ENCODE measurements around the gene XPO5.
"Not testable (repeated sequence)": the region's sequence is repeated elsewhere in the genome, so short reads cannot be mapped to it uniquely, and the experiment has no call there.

Gene XPO5

DNA sequence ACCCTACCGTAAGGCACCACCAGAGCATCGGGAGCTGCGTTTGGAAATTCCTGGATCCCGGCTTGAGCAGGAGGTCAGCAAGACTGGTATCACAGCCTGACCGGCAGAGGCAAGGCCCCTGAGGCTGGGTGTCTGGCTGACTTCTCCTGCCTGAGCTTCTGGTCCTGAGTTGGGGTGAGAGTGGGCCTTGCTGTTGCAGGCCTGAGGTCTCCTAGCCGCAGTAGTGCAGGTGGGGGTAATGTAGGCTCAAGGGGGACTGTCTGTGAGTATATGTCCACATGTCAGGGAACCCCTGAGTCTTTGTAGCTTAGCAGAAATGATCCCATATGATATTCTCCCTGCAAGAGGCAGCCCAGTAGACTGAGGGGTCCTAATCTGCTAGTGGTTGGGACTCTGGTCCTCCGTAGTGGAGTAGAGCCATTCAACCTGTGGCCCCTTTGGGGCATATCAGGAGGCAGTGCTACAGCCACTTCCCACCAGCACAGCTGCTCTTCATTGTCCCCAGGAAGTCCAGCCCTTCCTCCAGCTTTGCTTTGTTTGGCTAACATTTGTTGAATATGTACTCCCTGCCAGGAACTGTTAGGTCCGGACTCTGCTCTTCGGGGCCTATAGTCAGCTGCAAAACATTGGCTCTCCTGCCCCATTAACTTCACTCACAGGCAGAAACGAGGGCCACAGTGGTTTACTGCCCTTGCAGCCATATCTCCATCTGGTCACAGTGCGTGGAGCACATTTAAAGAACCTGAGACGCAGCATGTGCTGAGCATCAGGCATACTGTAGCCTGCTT is 76.6 kb downstream of the XPO5 start:
- Histone ChIP-seq H3K27ac (ENCODE audit: low read depth in 2 of 2, low read length in 2 of 2) (no peak overlapping the region), H3K9me3 (ENCODE audit: control insufficient read depth in 2 of 2, low read length in 2 of 2) (no peaks in the 10 kb centered on the region), H3K27me3 (ENCODE audit: control insufficient read depth in 2 of 2, insufficient read depth in 2 of 2, low read length in 2 of 2) (no peaks in the 10 kb centered on the region), H3K36me3 (ENCODE audit: control insufficient read depth in 2 of 2, insufficient read depth in 2 of 2, low read length in 2 of 2) (peaks cover 42 to 51% of the 10 kb centered on the region in 2 donors), H3K9ac (ENCODE audit: low read depth in 1 of 2, low read length in 2 of 2) (no peak overlapping the region), H3K4me1 (ENCODE audit: control insufficient read depth in 2 of 2, insufficient read depth in 2 of 2, low read length in 2 of 2) (peaks cover 0 to 3% of the 10 kb centered on the region in 2 donors), H3K4me3 (ENCODE audit: low read length in 2 of 2) (no peak overlapping the region)

DNA sequence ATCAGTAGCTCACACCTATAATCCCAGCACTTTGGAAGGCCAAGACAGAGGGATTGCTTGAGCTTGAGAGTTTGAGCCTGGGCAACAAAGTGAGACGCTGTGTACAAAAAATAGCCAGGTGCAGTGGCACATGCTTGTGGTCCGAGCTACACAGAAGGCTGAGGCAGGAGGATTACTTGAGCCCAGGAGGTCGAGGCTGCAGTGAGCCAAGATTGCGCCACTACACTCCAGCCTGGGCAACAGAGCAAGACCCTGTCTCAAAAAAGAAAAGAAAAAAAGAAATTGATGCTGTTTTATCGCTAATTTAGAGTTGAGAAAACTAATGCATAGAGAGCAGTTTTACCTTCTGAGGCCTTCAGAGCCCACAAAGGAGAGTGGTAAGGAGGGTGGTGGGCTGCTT is 77.5 kb downstream of the XPO5 start:
- H3K9ac ChIP-seq (ENCODE audit: low read depth in 1 of 2, low read length in 2 of 2); H3K27me3 ChIP-seq (ENCODE audit: control insufficient read depth in 2 of 2, insufficient read depth in 2 of 2, low read length in 2 of 2); H3K4me1 ChIP-seq (ENCODE audit: control insufficient read depth in 2 of 2, insufficient read depth in 2 of 2, low read length in 2 of 2); H3K4me3 ChIP-seq (ENCODE audit: low read length in 2 of 2); H3K9me3 ChIP-seq (ENCODE audit: control insufficient read depth in 2 of 2, low read length in 2 of 2); H3K27ac ChIP-seq (ENCODE audit: low read depth in 2 of 2, low read length in 2 of 2): not testable (repeated sequence)
- peaks cover 36 to 48% of the 10 kb centered on the region in 2 donors for H3K36me3 ChIP-seq (ENCODE audit: control insufficient read depth in 2 of 2, insufficient read depth in 2 of 2, low read length in 2 of 2)

DNA sequence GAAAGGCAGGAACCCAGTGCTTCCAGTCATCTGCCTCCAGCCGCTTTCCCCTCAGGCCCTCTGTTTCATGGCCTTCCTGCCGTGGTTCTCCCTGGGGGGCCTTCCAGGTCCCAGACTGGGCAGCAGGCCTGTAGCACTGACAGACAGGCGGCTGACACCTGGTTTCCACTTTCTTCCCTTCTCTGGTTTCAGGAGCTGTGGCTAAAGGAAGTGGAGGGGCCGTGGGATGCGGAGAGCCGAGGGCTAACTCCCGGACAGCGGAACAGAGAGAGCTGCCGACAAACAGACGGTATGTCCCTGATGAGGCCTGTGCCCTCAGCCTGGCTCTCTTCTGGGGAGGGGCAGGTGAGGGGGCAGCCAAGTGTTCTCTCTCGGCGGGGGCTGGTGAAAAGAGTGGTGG is 78.1 kb downstream of the XPO5 start:
- Histone ChIP-seq H3K36me3 (ENCODE audit: control insufficient read depth in 2 of 2, insufficient read depth in 2 of 2, low read length in 2 of 2) (peaks cover 34 to 42% of the 10 kb centered on the region in 2 donors), H3K27ac (ENCODE audit: low read depth in 2 of 2, low read length in 2 of 2) (no peak overlapping the region), H3K4me3 (ENCODE audit: low read length in 2 of 2) (no peak overlapping the region), H3K9ac (ENCODE audit: low read depth in 1 of 2, low read length in 2 of 2) (no peak overlapping the region), H3K27me3 (ENCODE audit: control insufficient read depth in 2 of 2, insufficient read depth in 2 of 2, low read length in 2 of 2) (no peaks in the 10 kb centered on the region), H3K9me3 (ENCODE audit: control insufficient read depth in 2 of 2, low read length in 2 of 2) (no peaks in the 10 kb centered on the region), H3K4me1 (ENCODE audit: control insufficient read depth in 2 of 2, insufficient read depth in 2 of 2, low read length in 2 of 2) (peaks cover 0 to 3% of the 10 kb centered on the region in 2 donors)

DNA sequence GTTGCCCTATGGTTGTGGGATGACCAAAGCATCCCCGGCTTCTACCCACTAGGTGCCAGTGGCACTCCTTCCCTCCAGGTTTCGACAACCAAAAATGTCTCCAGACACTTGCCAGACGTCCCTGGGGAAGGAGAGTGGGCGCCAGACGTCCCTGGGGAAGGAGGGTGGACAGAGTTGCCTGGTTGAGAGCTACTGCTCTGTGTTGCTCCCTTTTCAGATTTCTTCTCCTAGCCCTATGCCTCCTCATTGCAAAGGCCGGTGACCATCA is 78.8 kb downstream of the XPO5 start:
- Histone ChIP-seq H3K27ac (ENCODE audit: low read depth in 2 of 2, low read length in 2 of 2) (no peak overlapping the region), H3K9ac (ENCODE audit: low read depth in 1 of 2, low read length in 2 of 2) (no peak overlapping the region), H3K27me3 (ENCODE audit: control insufficient read depth in 2 of 2, insufficient read depth in 2 of 2, low read length in 2 of 2) (no peaks in the 10 kb centered on the region), H3K9me3 (ENCODE audit: control insufficient read depth in 2 of 2, low read length in 2 of 2) (no peaks in the 10 kb centered on the region), H3K36me3 (ENCODE audit: control insufficient read depth in 2 of 2, insufficient read depth in 2 of 2, low read length in 2 of 2) (peaks cover 29 to 36% of the 10 kb centered on the region in 2 donors), H3K4me1 (ENCODE audit: control insufficient read depth in 2 of 2, insufficient read depth in 2 of 2, low read length in 2 of 2) (peaks cover 0 to 8% of the 10 kb centered on the region in 2 donors), H3K4me3 (ENCODE audit: low read length in 2 of 2) (no peak overlapping the region)

DNA sequence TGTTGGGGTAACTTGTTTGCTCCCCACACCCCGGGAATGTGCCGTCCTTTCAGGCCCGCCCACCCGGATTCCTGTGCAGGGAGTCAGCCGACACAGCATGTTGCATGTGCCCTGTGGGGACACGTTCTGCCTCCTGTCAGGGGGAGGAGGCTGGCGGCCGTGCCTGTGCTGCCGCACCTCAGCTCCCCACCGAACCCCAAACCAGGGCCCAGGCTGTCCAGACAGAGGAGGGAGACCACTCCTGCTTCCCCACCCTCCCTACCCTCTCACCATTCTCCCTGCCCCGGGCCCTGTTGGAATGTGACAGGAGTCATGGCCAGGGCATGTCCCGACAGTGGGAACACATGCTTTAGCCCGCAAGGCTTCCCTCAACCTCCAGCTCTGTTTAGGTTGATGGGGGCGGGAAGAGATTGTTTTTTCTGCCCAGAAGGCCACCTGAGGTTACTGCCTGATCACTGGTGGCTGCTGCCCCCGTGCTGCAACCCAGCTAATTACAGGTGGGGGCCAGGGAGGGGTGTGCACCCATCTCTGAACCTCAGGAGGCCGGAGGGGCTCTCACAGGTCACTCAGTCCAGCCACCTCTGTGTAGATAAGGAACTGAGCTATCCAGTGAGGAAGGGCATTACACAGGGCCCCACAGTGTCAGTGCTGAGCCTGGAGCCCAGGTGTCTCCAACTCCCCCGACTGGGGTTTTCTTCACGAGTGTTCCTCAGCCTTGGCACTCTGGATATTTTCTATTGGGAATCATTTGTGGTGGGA is 79.3 kb downstream of the XPO5 start:
- Histone ChIP-seq H3K27ac (ENCODE audit: low read depth in 2 of 2, low read length in 2 of 2) (no peak overlapping the region), H3K27me3 (ENCODE audit: control insufficient read depth in 2 of 2, insufficient read depth in 2 of 2, low read length in 2 of 2) (no peaks in the 10 kb centered on the region), H3K4me3 (ENCODE audit: low read length in 2 of 2) (no peak overlapping the region), H3K4me1 (ENCODE audit: control insufficient read depth in 2 of 2, insufficient read depth in 2 of 2, low read length in 2 of 2) (peaks cover 0 to 11% of the 10 kb centered on the region in 2 donors), H3K9me3 (ENCODE audit: control insufficient read depth in 2 of 2, low read length in 2 of 2) (no peaks in the 10 kb centered on the region), H3K36me3 (ENCODE audit: control insufficient read depth in 2 of 2, insufficient read depth in 2 of 2, low read length in 2 of 2) (peaks cover 28 to 33% of the 10 kb centered on the region in 2 donors), H3K9ac (ENCODE audit: low read depth in 1 of 2, low read length in 2 of 2) (no peak overlapping the region)

DNA sequence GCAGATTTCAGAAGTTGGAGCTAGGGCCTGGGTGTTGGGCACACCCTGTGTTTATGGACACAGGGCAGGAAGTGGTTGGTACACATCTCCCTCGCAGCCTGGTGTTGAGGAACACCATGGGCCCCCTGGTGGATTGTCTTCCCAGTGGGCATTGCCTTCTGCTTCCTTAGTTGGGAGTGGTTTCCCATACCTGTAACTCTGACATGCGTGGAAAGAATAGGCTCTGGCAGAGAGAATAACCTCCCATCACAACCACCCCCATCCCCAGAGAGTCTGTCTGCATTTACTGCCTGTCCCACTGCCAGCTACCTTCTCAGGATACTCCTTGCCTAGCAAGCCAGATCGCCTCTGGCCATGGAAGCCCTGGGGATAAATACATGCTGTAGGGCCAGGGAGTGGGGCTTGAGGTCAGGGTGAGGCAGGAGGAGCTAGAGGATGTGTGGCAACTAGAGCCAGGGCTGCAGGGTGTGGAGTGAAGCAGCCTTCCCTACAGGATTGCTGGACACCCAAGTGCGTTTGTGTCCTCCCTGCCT is 80.4 kb downstream of the XPO5 start:
- H3K9ac ChIP-seq (ENCODE audit: low read depth in 1 of 2, low read length in 2 of 2): no peak overlapping the region
- no peaks in the 10 kb centered on the region for H3K9me3 ChIP-seq (ENCODE audit: control insufficient read depth in 2 of 2, low read length in 2 of 2)
- H3K27ac ChIP-seq (ENCODE audit: low read depth in 2 of 2, low read length in 2 of 2): no peak overlapping the region
- no peak overlapping the region for H3K4me3 ChIP-seq (ENCODE audit: low read length in 2 of 2)
- peaks cover 0 to 11% of the 10 kb centered on the region in 2 donors for H3K4me1 ChIP-seq (ENCODE audit: control insufficient read depth in 2 of 2, insufficient read depth in 2 of 2, low read length in 2 of 2)
- peaks cover 18 to 24% of the 10 kb centered on the region in 2 donors for H3K36me3 ChIP-seq (ENCODE audit: control insufficient read depth in 2 of 2, insufficient read depth in 2 of 2, low read length in 2 of 2)
- H3K27me3 ChIP-seq (ENCODE audit: control insufficient read depth in 2 of 2, insufficient read depth in 2 of 2, low read length in 2 of 2): no peaks in the 10 kb centered on the region

DNA sequence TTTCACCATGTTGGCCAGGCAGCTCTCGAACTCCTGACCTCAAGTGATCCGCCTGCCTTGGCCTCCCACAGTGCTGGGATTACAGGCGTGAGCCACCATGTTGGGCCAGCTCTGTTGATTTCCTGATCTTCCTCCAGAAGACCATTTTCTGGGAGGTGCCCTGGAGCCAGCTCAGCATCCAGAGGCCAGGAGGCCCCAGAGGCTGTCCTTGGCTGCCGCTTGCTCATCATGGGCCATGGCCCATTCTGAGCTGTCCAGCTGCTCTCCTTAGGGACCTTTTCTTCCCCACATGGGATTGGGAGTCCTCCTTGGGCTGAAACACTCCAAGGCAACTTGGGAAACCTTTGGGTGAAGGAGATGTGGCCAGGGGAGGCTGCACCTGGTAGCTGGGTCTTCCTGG is 81.1 kb downstream of the XPO5 start:
- no peak overlapping the region for H3K4me3 ChIP-seq (ENCODE audit: low read length in 2 of 2)
- no peaks in the 10 kb centered on the region for H3K9me3 ChIP-seq (ENCODE audit: control insufficient read depth in 2 of 2, low read length in 2 of 2)
- H3K27me3 ChIP-seq (ENCODE audit: control insufficient read depth in 2 of 2, insufficient read depth in 2 of 2, low read length in 2 of 2): no peaks in the 10 kb centered on the region
- no peak overlapping the region for H3K27ac ChIP-seq (ENCODE audit: low read depth in 2 of 2, low read length in 2 of 2)
- H3K4me1 ChIP-seq (ENCODE audit: control insufficient read depth in 2 of 2, insufficient read depth in 2 of 2, low read length in 2 of 2): peaks cover 0 to 11% of the 10 kb centered on the region in 2 donors
- H3K9ac ChIP-seq (ENCODE audit: low read depth in 1 of 2, low read length in 2 of 2): no peak overlapping the region
- H3K36me3 ChIP-seq (ENCODE audit: control insufficient read depth in 2 of 2, insufficient read depth in 2 of 2, low read length in 2 of 2): peaks cover 13 to 17% of the 10 kb centered on the region in 2 donors

DNA sequence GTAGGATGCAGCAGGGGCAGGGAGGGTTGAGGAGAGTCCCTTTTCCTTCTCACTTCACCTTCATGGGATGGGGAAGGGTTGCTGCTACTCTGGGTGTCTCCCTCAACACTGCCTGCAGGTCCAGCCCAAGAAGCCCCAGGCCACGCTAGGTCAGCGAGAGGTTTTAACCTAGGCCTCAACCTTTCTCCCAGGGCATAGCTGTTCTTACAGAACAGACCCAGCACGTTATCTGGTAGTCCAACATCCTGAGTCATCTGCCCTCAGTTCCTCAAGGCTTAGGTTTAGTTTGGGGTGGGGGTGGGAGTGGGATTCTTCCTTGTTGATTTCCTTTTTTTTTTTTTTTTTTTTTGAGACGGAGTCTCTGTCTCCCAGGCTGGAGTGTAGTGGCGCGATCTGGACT is 81.5 kb downstream of the XPO5 start:
- Histone ChIP-seq H3K27me3 (ENCODE audit: control insufficient read depth in 2 of 2, insufficient read depth in 2 of 2, low read length in 2 of 2) (no peaks in the 10 kb centered on the region), H3K4me1 (ENCODE audit: control insufficient read depth in 2 of 2, insufficient read depth in 2 of 2, low read length in 2 of 2) (peaks cover 0 to 11% of the 10 kb centered on the region in 2 donors), H3K4me3 (ENCODE audit: low read length in 2 of 2) (no peak overlapping the region), H3K36me3 (ENCODE audit: control insufficient read depth in 2 of 2, insufficient read depth in 2 of 2, low read length in 2 of 2) (peaks cover 8 to 13% of the 10 kb centered on the region in 2 donors), H3K27ac (ENCODE audit: low read depth in 2 of 2, low read length in 2 of 2) (no peak overlapping the region), H3K9me3 (ENCODE audit: control insufficient read depth in 2 of 2, low read length in 2 of 2) (no peaks in the 10 kb centered on the region), H3K9ac (ENCODE audit: low read depth in 1 of 2, low read length in 2 of 2) (no peak overlapping the region)

DNA sequence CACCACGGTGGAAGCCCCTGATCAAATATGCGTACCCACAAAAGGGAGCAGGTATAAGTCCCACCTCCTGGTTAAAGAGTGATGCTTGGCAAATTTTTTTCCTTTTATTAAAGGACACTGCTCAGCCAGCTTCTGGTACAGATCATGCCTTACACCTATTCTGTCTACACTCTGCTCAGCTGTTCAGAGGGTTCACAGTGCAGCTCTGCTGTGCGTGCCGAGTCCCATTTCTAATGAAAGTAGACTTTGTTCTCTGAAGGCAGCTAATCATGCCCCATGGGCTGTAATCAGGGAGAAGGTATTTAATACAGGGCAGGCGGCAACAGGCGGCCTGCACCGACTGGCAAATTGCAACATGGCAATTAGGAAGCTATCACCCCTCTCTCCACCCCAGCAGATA is 82.0 kb downstream of the XPO5 start:
- H3K9me3 ChIP-seq (ENCODE audit: control insufficient read depth in 2 of 2, low read length in 2 of 2): no peaks in the 10 kb centered on the region
- no peak overlapping the region for H3K27ac ChIP-seq (ENCODE audit: low read depth in 2 of 2, low read length in 2 of 2)
- H3K4me1 ChIP-seq (ENCODE audit: control insufficient read depth in 2 of 2, insufficient read depth in 2 of 2, low read length in 2 of 2): peaks cover 0 to 11% of the 10 kb centered on the region in 2 donors
- H3K4me3 ChIP-seq (ENCODE audit: low read length in 2 of 2): no peak overlapping the region
- H3K9ac ChIP-seq (ENCODE audit: low read depth in 1 of 2, low read length in 2 of 2): no peak overlapping the region
- peaks cover 3 to 8% of the 10 kb centered on the region in 2 donors for H3K36me3 ChIP-seq (ENCODE audit: control insufficient read depth in 2 of 2, insufficient read depth in 2 of 2, low read length in 2 of 2)
- H3K27me3 ChIP-seq (ENCODE audit: control insufficient read depth in 2 of 2, insufficient read depth in 2 of 2, low read length in 2 of 2): no peaks in the 10 kb centered on the region

DNA sequence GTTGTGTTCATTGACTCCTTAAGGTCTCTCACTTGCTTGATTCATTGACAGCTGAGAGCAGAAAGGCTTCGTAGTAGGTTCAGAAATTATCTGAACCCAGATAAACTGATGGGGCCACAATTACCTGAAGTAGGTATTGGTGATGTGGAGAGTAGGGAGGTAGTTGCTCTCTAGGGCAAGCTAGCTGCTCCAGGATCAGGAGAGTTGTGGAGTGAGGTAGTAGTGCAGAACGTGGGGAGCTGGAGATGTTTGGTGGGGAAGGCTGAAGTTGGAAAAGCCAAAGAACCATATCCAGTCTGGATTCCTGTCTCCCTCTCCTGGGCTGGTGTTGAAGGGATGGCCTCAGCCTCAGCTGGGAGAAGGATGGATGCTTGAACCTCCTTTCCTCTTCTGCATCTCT is 82.6 kb downstream of the XPO5 start:
- Histone ChIP-seq H3K4me3 (ENCODE audit: low read length in 2 of 2) (no peak overlapping the region), H3K27ac (ENCODE audit: low read depth in 2 of 2, low read length in 2 of 2) (no peak overlapping the region), H3K4me1 (ENCODE audit: control insufficient read depth in 2 of 2, insufficient read depth in 2 of 2, low read length in 2 of 2) (peaks cover 0 to 11% of the 10 kb centered on the region in 2 donors), H3K27me3 (ENCODE audit: control insufficient read depth in 2 of 2, insufficient read depth in 2 of 2, low read length in 2 of 2) (no peaks in the 10 kb centered on the region), H3K9ac (ENCODE audit: low read depth in 1 of 2, low read length in 2 of 2) (no peak overlapping the region), H3K9me3 (ENCODE audit: control insufficient read depth in 2 of 2, low read length in 2 of 2) (no peaks in the 10 kb centered on the region), H3K36me3 (ENCODE audit: control insufficient read depth in 2 of 2, insufficient read depth in 2 of 2, low read length in 2 of 2) (peaks cover 0 to 2% of the 10 kb centered on the region in 2 donors)

Measured in mucosa of rectum (tissue), 2 donors.